Measurements from ENCODE around the gene SPRYD3.
"Not testable (repeated sequence)": the region's sequence is repeated elsewhere in the genome, so short reads cannot be mapped to it uniquely, and the experiment has no call there.

The SPRYD3 gene

GRCh38 chr12:53049571-53050318, 29.4 kb downstream of the SPRYD3 start, which contains the start of gene TNS2:
TSS of gene TNS2 (plus strand) at chr12:53050065. CDS start at chr12:53050186, 121 bp downstream.
- no peak for DNase-seq

- DNase-seq: no peak
These were observed 30.3 kb downstream of the SPRYD3 start for GRCh38 chr12:53048780-53049401.

DNA sequence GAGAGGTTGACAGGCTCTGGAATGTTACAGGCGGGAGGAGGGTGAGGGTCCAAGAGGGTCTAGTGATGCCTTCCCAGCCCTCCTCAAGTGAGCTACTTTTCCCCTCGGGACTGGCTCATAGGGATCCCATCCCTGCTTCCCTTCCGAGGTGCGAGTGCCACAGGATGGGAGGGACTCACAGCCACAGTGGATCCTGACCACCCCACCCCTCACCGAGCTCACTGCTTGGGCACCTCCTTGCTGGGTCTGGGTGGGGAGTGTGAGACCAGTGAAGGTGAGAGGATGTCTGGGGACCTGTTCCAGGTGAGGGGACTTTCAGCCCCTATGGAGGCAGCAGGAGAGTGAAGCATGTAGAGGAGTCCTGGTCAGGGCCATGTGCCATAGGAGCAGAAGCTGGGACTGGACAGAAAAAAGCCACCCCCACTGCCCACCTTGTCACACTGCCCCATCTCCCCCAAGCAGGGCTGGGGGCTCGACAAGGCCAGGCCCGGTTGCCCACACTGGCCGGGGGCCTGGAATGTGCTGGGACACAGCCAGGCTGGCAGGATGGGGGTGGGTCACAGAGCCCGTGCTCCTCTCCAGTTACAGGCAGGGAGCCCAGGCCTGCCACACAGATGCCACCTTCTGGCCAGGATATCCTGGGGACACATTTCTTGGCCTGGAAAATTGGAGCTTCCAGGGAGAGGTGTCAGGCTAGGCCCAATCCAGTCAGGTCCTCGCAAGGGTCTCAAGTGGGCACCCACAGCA, 31.0 kb downstream of the SPRYD3 start:
- DNase-seq: no peak

GRCh38 chr12:53047221-53048032, 31.8 kb downstream of the SPRYD3 start:
- peak; percentile 23 for DNase-seq

DNA sequence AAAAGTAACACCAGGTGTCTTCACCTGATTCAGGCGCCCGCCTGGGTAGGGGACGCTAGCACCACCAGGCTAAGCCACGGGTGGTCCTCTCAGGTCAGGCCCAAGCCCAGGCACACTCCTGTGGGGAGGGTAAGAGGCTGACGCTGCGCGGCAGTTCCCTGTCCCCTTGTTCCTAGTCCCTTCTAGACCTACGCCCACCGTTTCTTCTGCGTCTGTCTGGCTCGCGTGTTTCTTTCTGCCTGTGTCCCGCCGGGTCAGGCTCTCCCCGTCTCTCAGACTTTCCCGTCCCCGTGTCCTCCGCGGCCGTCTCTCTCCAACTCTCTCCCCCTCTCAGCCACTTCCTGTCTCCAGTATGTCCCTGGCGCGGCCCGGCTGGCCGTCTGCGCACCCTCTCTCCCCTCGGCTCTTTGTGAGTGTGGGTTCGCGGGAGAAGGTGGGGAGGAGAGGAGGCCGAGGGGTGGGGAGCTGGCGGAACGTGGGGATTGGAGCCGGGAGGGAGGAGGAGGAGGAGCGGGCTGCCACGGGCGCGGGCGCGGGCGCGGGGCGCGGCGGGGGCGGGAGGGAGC, 32.5 kb downstream of the SPRYD3 start:
- DNase-seq: peak; percentile 45

DNA sequence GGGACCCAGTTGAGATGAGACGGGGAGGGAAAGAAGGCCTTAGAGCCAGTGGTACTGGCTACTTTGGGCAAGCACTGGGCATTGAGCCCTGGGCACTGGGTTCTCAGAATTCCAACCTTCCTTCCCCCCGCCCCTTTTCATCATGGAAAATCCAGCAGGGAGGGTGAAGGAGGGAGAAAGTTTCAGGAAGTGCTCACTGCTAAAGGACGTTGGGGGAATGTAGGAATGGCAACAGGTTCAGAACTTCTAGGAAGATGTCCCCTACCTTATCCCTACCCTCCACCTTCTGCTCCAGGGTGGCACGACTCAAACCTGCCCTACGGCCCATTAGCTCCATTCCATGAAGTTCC, 33.5 kb downstream of the SPRYD3 start:
- DNase-seq: no peak

GRCh38 chr12:53044896-53045695, 34.1 kb downstream of the SPRYD3 start:
- DNase-seq: no peak

GRCh38 chr12:53044052-53044581, 35.1 kb downstream of the SPRYD3 start:
- DNase-seq: no peak

GRCh38 chr12:53042607-53043454, 36.4 kb downstream of the SPRYD3 start:
- DNase-seq: no peak

GRCh38 chr12:53039851-53040250, 39.3 kb downstream of the SPRYD3 start:
- DNase-seq: no peak

DNA sequence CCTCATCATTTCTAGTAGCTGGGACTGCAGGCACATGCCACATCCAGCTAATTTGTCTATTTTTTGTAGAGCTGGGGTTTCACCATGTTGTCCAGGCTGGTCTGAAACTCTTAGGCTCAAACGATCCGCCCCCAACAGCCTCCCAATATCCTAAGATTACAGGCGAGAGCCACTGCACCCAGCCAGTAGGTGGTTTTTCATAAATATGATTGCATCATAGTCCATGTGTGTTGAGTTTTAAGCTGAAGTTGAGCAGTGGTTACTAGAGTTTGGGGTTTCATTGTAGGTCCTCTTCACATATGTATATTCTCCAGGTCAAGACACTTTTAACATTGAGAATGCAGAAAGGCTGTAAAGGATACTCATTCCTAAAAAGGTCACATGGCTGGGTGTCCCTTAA, 42.4 kb downstream of the SPRYD3 start:
- DNase-seq: no peak

DNA sequence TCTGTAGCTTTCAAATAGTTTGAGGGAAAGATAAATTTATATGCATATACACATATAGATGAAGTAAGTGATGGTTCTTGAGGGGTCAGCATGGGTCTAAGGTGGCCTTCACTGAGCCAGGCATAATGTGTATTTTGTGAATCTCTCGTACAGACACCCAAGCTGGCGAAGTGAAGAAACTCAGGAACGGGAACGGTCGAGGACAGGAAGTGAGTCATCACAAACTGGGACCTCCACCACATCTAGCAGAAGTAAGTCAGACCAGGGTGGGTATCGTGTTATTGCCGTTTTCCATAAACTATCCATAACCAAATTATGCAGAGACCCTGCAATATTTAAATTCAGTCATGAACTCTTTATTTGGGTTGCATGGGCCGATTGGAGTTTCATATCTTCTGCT, 44.7 kb downstream of the SPRYD3 start:
- no peak for DNase-seq

GRCh38 chr12:53033832-53034231, 45.4 kb downstream of the SPRYD3 start:
- DNase-seq: not testable (repeated sequence)

GRCh38 chr12:53031616-53032015, 47.6 kb downstream of the SPRYD3 start:
- no peak for DNase-seq

- DNase-seq: not testable (repeated sequence)
These were observed 52.2 kb downstream of the SPRYD3 start for GRCh38 chr12:53027014-53027413.

- DNase-seq: no peak
These were observed 53.9 kb downstream of the SPRYD3 start for GRCh38 chr12:53025250-53025649.

GRCh38 chr12:53014709-53015108, 64.5 kb downstream of the SPRYD3 start:
- no peak for DNase-seq

Data from NCI-H748 treated with DMSO at 0.1 percent for 48 hours (cell line).